GM19043 (cell line): Measurements from ENCODE around the gene SLC30A7.
"Not testable (repeated sequence)": the region's sequence is repeated elsewhere in the genome, so short reads cannot be mapped to it uniquely, and the experiment has no call there.

Experiments
- ATAC-seq: cut with Tn5 transposase; IDR thresholded peaks from one replicate; pipeline ENCODE4 v1.9.1; 2021; ENCODE audit warnings: low read depth; ENCODE audit not compliant: unreplicated experiment

Gene SLC30A7

DNA sequence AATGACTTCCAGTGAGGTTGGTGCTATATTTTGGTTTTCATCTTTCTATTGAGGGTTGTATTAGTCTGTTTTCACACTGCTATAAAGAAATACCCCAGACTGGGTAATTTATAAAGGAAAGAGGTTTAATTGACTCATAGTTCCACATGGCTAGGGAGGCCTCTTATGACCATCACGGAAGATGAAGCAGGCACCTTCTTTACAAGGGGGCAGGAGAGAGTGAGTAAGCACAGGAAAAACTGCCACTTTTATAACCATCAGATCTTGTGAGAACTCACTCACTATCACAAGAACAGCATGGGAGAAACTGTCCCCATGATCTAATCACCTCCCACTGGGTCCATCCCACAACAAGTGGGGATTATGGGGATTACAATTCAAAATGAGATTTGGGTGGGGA lies 6.9 kb upstream of the SLC30A7 start:
- ATAC-seq = not testable (repeated sequence)

DNA sequence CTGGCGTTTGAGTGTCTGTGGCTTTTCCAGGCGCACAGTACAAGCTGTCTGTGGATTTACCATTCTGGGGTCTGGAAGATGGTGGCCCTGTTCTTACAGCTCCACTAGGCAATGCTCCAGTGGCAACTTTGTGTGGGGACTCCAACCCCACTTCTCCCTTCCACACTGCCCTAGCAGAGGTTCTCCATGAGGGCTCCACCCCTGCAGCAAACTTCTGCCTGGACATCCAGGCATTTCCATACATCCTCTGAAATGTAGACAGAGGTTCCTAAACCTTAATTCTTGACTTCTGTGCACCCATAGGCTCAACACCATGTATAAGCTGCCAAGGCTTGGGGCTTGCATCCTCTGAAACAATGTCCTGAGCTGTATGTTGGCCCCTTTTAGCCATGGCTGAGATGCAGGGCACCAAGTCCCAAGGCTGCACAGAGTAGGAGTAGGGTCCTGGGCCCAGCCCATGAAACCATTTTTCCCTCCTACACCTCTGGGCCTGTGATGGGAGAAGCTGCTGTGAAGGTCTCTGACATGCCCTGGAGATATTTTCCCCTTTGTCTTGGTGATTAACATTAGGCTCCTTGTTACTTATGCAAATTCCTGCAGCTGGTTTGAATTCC lies 5.9 kb upstream of the SLC30A7 start:
- not testable (repeated sequence) for ATAC-seq

DNA sequence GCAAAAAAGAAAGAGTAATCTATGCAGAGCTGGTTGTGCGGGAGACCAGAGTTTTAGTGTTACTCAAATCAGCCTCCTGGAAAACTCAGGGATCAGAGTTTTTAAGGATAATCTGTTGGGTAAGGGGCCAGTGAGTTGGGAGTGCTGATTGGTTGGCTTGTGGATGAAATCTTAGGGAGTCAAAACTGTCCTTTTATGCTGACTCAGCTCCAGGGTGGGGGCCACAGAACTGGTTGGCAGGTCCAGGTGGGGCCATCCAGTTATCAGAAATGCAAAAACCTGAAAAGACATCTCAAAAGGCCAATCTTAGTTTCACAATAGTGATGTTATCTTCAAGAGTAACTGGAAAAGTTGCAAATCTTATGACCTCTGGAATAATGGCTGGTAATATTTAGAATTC lies 4.5 kb upstream of the SLC30A7 start:
- no peak for ATAC-seq

DNA sequence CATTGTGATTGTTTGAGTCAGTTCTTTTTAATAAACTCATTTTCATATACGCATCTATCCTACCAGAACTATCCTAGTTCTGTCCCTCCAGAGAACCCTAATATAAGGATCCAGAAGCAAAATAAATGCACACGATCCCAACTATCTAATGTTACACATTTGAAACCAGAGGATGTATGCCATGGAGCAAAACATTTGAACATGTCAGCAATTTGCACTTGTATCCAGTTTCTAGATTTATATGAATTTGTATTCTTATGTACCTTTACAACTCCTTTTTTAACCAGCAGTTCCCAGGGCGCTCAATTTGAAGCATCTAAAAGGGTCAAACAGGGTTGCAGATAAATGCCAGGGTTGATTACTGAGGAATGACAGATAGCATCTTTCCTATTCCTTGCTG lies 3.3 kb upstream of the SLC30A7 start:
- ATAC-seq = no peak

DNA sequence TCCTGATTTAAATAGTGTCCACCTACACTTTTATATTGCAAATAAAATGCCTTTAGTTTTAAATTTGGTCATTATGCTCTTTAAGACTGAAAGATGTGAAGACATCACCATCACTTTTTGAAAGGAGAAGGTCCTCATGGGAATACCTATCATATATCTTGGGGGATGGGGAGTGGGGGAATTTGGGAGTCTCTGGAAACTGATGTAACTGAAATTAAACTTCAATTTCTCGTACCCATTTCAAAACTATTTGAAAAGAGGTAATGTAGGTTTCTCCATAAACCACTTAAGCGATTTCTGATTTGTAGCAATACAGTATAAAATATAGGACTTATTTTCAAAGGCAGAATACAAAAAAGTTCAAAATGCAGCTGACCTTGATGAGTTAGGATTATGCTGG lies 2.2 kb upstream of the SLC30A7 start:
- no peak for ATAC-seq

DNA sequence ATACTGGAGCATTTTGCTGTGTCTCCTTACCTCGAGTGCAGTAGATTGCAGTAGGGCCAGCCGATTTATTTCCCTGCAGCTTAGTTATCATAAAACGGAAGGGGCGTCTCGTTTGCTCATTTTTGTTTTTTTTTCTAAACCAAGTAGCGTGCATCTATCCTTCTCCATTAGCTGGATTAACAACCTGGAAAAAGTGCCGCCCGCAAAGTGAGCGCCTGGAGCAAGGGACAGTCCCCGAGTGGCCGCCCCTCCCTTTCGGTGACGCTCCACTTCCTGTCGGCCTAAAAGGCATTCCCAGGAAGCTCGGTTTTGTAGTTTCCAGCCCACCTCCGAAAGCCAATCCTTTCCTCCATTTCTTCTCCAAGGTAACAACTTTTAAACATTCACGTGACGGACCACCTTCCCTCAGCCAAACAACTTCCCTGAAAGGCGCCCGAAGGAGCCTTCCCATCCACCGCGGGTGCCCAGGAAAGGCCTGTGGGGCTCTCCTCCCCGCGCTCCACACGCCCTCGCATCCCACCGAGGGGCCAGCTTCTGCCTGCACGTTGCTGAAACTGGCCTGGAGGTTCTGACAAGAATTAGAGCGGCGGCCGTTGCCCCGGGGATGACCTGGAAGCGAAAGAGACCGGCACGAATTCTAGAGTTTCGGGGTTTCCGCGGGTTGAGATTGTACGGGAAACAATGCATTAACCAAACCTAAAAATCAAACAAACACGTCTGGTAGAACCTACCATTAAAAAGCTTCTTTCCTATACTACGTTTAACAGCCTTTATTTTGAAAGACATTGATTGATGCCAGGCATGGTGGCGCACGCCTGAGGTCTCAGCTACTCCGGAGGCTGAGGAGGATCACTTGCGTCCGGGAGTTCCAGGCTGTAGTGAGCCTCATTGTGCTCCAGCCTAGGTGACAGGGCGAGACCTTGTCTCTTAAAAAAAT lies 1.0 kb upstream of the SLC30A7 start, which contains the start of gene EXTL2:
Gene EXTL2 (minus strand): TSS at position 240 of the 937 bp plus-strand sequence. CDS start 6,085 bp downstream, outside the sequence.
- peak; percentile 38 for ATAC-seq

DNA sequence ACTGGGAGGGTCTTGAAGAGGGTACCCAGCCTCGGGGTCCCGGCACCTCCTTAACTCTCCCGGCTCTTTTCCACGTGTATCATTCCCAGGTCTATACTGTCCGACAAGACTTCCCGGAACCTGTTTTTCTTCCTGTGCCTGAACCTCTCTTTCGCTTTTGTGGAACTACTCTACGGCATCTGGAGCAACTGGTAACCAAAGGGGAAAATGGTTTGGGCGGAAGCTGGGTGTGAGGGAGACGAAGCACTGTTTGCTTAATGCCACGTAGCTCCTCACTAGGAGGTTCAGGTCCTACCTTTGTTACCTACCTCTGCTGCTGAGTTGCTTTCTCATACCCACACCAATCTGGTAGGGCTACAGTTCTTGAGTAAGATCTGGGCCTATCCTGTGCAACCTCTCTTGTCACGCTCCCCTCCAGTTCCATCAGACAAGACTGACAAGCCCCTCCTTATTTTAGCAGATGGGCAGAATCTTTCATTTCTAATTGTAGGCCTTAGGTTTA lies 642 bp downstream of the SLC30A7 start:
- peak; percentile 35 for ATAC-seq

DNA sequence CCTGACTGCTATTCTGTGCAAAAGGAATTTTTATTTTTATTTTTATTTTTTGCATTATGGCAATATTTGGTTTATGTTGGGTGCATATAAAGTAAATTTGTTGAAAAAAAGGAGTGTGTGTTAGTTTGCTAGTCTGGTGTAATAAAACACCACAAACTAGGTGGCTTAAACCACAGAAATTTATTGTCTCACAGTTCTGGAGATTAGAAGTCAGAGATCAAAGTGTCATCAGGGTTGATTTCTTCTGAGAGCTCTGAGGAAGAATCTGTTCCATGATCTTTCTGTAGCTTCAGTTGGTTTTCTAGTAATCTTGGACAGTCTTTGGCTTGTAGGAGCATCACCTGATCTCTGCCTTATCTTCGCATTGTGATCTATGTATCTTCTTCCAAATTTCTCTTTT lies 6.5 kb downstream of the SLC30A7 start:
- ATAC-seq = no peak

DNA sequence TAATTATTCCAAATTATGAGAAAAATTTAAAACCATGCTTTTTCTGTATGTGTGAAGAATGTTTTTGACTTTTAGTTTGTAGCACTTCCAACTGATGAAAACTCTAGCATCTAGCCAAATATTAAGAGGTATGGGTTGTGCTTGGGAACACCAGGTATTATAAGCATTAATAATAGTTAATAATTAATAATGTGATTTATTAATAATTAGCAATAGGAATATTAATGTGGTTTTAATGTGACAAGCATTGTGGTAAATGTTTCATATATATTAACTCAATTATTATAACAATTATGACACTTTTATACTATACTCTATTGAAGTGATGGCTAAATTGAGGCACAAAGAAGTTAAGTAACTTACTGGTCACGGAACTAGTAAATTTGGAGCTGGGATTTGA lies 7.9 kb downstream of the SLC30A7 start:
- no peak for ATAC-seq

DNA sequence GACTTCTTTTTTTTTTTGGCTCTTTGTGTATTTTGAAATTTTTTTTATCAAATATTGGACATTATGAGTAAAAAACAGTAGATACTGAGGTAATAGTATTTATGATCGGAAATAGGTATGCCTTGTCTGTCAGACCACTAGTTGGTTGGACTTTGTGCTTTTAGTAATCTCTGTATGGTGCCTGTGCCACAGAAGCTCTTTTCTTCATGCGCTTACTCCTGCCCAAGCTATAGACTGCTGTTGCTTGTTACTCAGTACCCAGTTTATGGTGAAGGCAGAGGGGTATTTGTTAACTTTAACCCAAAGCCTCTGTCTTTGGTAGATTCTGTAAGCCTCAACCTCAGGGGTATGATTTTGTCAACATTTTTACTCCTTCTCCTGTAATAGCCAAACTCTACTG lies 8.6 kb downstream of the SLC30A7 start:
- ATAC-seq = no peak

DNA sequence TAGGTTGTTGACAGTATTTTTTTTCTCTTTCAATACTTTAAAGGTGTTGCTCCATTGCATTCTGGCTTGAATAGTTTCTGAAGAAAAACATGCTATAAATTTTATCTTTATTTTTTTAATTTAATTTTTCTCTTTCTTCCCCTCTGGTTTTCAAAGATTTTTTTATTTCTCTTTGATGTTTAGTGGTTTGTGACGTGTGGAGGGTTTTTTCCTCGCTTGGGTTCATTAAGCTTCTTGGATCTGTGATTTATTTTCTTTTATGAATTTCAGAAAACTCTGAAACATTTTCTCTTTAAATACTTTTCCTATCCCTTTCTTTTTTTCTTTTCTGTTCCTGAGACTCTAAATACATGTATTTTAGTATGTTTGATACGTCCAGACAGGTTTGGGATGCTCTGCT lies 9.3 kb downstream of the SLC30A7 start:
- no peak for ATAC-seq

DNA sequence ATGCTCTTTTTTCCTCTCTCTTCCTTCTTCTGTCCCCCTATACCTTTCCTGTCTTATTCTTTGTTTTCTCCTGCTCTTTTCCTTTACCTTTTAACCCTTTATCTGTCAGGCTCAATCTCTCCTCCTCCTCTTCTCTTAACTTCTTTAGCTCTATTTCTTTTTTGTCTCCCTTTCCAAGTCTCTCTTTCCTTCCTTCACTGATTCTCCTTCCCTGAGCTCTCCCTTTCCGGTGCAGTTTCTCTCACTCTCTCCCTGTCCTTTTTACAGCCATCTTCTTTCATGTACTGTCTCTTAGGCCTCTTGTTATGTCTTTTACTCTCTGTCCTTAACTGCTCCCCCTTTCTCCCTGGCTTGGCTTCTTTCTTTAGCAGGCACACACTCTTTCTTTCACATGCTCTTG lies 12.0 kb downstream of the SLC30A7 start:
- ATAC-seq = no peak

DNA sequence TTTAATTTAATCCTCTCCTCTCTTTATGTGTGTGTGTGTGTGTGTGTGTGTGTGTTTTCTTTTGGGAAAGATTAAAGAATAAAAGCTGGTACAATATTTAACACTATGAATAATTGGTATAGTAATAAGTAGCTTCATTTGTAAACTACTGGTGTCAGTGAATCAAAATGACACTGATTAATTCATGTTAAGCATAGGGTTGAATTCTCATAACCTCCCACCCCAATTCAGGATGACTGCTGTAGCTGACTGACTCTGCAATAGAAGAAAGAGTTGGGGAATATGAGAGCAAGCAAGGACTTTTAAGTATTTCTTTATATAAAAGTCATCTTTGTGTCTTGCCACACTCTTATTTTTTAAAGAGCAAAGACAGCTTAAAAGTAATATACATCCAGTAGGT lies 13.1 kb downstream of the SLC30A7 start:
- ATAC-seq = no peak

DNA sequence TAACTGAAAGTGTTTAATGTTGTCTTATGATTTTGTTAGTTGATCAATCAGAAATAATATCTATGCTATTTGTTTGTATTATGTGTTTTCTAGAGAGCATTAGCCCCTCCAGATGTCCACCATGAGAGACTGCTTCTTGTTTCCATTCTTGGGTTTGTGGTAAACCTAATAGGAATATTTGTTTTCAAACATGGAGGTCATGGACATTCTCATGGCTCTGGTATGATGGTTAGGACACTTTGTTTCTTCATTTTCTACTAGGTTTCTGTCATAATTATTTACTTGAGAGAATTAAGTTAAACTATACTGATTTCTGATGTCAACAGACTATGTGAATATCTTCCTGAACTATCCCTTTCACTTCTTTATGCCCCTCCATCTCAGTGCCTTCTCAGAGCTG lies 16.1 kb downstream of the SLC30A7 start:
- ATAC-seq = no peak

DNA sequence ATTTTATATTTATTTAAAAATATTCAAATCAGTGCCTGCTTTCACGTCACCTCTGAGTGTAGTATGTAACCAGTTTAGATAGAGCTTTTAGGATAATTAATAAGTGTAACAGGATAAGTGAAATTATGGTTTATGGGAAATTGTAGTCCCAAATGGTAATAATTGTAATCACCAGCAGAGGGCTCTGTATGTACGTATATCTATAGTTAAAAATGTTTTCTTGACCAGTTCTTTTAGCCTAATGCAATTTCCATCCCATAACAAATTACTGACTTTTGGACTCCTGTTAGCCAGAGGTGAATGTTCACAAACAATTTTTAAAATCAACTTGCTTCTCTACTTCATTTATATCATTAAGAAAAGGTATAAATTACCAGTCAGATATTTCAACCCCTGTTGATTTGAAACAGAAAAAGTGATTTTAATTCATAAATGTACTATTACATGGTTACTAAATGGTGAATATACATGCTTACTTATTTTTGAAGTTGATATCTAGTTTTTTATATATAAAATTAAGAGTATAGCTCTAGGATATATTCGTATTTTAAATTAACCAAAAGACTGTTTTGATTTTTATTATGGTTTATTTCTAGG lies 25.3 kb downstream of the SLC30A7 start:
- no peak for ATAC-seq

DNA sequence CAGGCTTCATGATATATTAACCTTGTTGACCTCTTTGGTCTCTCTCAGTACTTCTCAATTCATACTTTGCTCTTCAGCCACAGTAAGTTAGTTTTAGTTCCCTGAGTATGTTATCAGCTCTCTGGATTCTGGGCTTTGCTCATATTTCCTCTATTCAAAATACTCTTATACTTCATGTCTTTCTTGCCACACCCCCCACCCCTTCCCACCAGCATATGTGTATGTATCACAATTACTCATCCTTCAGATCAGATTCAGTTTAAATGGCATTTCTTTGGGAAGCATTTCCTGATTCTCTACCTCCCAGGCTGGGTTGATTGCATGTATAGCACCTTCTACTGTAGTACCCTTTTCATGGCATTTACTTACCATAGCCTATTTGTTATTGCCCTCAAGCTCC lies 28.3 kb downstream of the SLC30A7 start:
- no peak for ATAC-seq

DNA sequence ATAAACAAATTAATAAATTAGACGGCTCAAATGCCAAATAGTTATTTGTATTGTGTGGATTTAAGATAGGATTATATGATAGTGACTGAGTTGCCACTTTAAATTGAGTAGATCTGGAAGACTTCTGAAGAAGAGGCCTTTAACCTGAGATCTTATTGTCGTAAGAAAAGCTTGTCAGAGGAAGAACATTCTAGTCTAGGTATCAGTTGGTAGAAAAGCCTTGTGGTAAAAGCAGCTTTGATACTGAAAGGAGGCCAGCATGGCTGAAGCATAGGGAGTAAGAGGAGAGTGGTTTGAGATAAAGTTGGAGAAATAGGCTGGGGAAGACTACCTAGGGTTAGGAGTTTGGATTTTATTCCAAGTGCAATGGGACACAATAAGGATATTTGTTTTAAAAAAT lies 29.1 kb downstream of the SLC30A7 start:
- no peak for ATAC-seq

DNA sequence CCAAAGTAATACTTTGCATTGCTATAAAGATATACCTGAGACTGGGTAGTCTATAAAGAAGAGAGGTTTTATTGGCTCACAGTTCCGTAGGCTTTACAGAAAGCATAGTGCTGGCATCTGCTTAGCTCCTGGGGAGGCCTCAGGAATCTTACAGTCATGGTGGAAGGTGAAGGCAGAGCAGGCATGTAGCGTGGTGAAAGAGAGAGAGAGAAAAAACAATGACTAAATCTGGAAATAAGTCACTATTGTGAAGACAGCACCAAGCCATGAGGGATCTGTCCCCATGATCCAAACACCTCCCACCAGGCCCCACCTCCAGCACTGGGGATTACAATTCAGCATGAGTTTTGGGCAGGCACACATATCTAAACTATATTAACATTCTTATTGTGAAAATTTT lies 30.4 kb downstream of the SLC30A7 start:
- no peak for ATAC-seq

DNA sequence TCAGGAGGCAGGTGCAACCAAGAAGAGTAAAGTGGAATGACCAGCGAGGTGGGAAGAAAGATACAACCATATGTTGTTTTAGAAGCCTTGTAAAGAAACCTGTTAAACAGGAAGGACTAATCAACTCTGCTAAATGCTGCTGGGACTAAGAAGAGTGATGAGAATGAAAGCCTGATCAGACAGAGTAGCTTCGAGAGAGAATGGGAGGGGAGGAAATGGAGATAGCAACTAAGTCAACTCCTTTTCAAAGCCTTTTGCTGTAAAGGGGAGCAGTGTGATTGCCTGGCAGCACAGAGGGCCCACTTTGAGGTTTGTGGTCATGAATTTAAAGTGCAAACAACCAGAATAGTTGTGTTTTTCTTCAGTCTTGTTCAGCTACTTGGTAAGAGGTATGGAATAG lies 31.4 kb downstream of the SLC30A7 start:
- ATAC-seq = no peak

DNA sequence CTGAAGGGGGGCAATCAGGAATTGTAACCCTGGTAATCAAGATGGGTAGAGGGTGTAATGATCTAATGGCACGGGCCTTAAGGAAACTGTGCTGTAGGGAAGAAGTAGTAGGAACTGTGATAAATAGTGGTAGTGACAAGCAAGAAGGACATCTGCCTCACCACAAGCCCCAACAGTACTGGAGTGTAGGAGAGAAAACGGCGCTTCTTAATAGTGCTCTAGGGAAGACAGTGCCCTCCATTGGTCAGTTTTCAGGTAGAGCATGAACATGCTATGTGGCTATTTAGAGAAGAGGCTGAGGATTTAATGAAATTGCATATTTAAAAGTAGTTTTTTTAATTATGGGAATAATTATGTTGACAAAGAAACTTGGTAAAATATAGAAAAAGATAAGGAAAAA lies 32.2 kb downstream of the SLC30A7 start:
- no peak for ATAC-seq

DNA sequence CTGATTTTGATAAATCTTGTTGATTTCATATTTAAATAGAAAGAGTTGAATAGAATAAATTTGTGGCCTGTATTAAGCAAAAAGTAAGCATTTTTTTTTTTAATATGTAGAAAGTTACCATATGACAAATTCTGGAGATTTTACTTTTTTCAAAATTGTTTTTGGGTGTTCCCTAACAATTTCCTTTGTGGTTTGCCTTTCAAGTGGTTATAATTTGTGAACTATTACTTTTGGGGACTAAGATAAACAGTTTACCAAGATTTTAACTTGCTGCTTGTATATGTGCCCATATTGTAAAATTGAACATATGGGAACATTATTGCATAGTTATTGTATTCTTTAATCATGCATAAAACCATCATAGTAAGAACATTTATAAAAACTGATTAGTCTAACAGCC lies 34.6 kb downstream of the SLC30A7 start:
- no peak for ATAC-seq
